IMR-90 (cell line): ENCODE data around the gene TUBA3D. TPM values are rescaled to one million over a fixed set of nuclear protein-coding genes. Genes with fewer than 3 reads are reported as not detected.
"Not testable (repeated sequence)": the region's sequence is repeated elsewhere in the genome, so short reads cannot be mapped to it uniquely, and the experiment has no call there.

Experiments used
- ATAC-seq: fragments of 200-7000 bp; cut with Tn5 transposase; 2 replicates; pipeline ENCODE4 v1.9.1; 2020; ENCODE audit warnings: low read depth, mild to moderate bottlenecking, moderate library complexity
- BruUV-seq: library from RNA; stranded (reverse); fragments of 400-500 nt; replicated peaks from 2 replicates; lab custom pipeline; 2021; lab: Mats Ljungman, UMichigan
- CTCF ChIA-PET: fragments of 300-600 bp; formaldehyde crosslinking; extraction: SDS; loops from one replicate; lab custom pipeline; 2021; ENCODE audit warnings: antibody characterized with exemption; lab: Yijun Ruan, JAX
- POLR2A ChIA-PET: fragments of 300-600 bp; sonication (Branson Sonifier 250); formaldehyde crosslinking; loops from one replicate; lab custom pipeline; 2022; ENCODE audit warnings: antibody characterized with exemption; ENCODE audit not compliant: unreplicated experiment; lab: Charles Lee
- DNase-seq: peaks from one replicate; pipeline ENCODE4 v3.0.0; 2013
- H2AFZ ChIP-seq: replicated peaks from 2 replicates; pipeline ENCODE3; 2013; ENCODE audit warnings: low read length, mild to moderate bottlenecking; ENCODE audit not compliant: poor library complexity
- H2AK5ac ChIP-seq: 2 replicates; pipeline ENCODE4 v1.6.1; 2013; ENCODE audit warnings: low read depth, low read length, inconsistent platforms
- H2AK9ac ChIP-seq: replicated peaks from 2 replicates; pipeline ENCODE3; 2013; ENCODE audit warnings: mild to moderate bottlenecking, low read depth, low read length, moderate library complexity; ENCODE audit not compliant: poor library complexity
- H2BK120ac ChIP-seq: 2 replicates; pipeline ENCODE4 v1.6.1; 2013; ENCODE audit warnings: low read depth, low read length, inconsistent platforms
- H2BK15ac ChIP-seq: 3 replicates; pipeline ENCODE4 v1.6.1; 2013; ENCODE audit warnings: low read depth, low read length, inconsistent platforms
- H2BK20ac ChIP-seq: 2 replicates; pipeline ENCODE4 v1.6.1; 2013; ENCODE audit warnings: low read depth, mild to moderate bottlenecking, inconsistent platforms, low read length, moderate library complexity
- H2BK5ac ChIP-seq: 2 replicates; pipeline ENCODE4 v1.6.1; 2013; ENCODE audit warnings: mild to moderate bottlenecking, low read depth, low read length, inconsistent platforms; ENCODE audit not compliant: poor library complexity, severe bottlenecking
- H3K14ac ChIP-seq: replicated peaks from 2 replicates; pipeline ENCODE4 v1.6.1; 2013; ENCODE audit warnings: low read depth, low read length, inconsistent platforms
- H3K18ac ChIP-seq: 2 replicates; pipeline ENCODE4 v1.6.1; 2013; ENCODE audit warnings: low read depth, low read length, control low read depth
- H3K23ac ChIP-seq: 2 replicates; pipeline ENCODE4 v1.6.1; 2013; ENCODE audit warnings: low read depth, low read length, inconsistent platforms
- H3K27ac ChIP-seq: 2 replicates; pipeline ENCODE4 v1.5.1; 2013; ENCODE audit warnings: mild to moderate bottlenecking, control low read depth, low read length; ENCODE audit not compliant: insufficient read depth
- H3K27me3 ChIP-seq: 2 replicates; pipeline ENCODE4 v1.6.1; 2013; ENCODE audit warnings: low read length; ENCODE audit not compliant: control insufficient read depth, insufficient read depth
- H3K36me3 ChIP-seq: 2 replicates; pipeline ENCODE4 v1.6.1; 2013; ENCODE audit warnings: low read length, mixed read lengths; ENCODE audit not compliant: control insufficient read depth, insufficient read depth
- H3K4ac ChIP-seq: 2 replicates; pipeline ENCODE4 v1.6.1; 2013; ENCODE audit warnings: low read depth, low read length, inconsistent platforms
- H3K4me1 ChIP-seq: 2 replicates; pipeline ENCODE4 v1.6.1; 2013; ENCODE audit warnings: low read length, mixed read lengths; ENCODE audit not compliant: control insufficient read depth, insufficient read depth
- H3K4me2 ChIP-seq: 2 replicates; pipeline ENCODE4 v1.6.1; 2013; ENCODE audit warnings: low read depth, mild to moderate bottlenecking, control low read depth, low read length, moderate library complexity
- H3K4me3 ChIP-seq: 2 replicates; pipeline ENCODE4 v1.5.1; 2013; ENCODE audit warnings: low read depth, mild to moderate bottlenecking, control low read depth, low read length, moderate library complexity; ENCODE audit not compliant: insufficient read depth
- H3K56ac ChIP-seq: 2 replicates; pipeline ENCODE4 v1.6.1; 2013; ENCODE audit warnings: low read length, inconsistent platforms; ENCODE audit not compliant: insufficient read depth; ENCODE audit errors: extremely low read depth
- H3K79me1 ChIP-seq, 2 experiments: 2 replicates each; pipeline ENCODE4 v1.6.1; 2013; ENCODE audit warnings: low read length in 2 of 2, inconsistent platforms in 1 of 2, low read depth in 1 of 2
- H3K9ac ChIP-seq: 2 replicates; pipeline ENCODE4 v1.6.1; 2013; ENCODE audit warnings: low read depth, low read length, control low read depth
- H3K9me1 ChIP-seq: 2 replicates; pipeline ENCODE4 v1.6.1; 2013; ENCODE audit warnings: low read length, inconsistent platforms; ENCODE audit not compliant: insufficient read depth
- H3K9me3 ChIP-seq: 2 replicates; pipeline ENCODE4 v1.6.1; 2013; ENCODE audit warnings: low read length; ENCODE audit not compliant: control insufficient read depth, insufficient read depth
- H4K20me1 ChIP-seq: 2 replicates; pipeline ENCODE4 v1.6.1; 2013; ENCODE audit warnings: low read length, inconsistent platforms; ENCODE audit not compliant: insufficient read depth
- H4K5ac ChIP-seq: 2 replicates; pipeline ENCODE4 v1.6.1; 2013; ENCODE audit warnings: mild to moderate bottlenecking, low read depth, low read length, control low read depth
- H4K8ac ChIP-seq, 2 experiments: 2 replicates each; pipeline ENCODE4 v1.6.1; 2013; ENCODE audit warnings: low read depth in 2 of 2, low read length in 2 of 2, control low read depth in 1 of 2, inconsistent platforms in 1 of 2
- H4K91ac ChIP-seq: 2 replicates; pipeline ENCODE4 v1.6.1; 2013; ENCODE audit warnings: low read depth, low read length, inconsistent platforms; ENCODE audit not compliant: insufficient read depth
- WGBS, 2 experiments: methylation state at CpG; one replicate each; pipeline versions ENCODE4 v1.1.5 to v1.1.7; 2013; ENCODE audit warnings: missing lambda C conversion rate in 2 of 2; ENCODE audit not compliant: insufficient read length in 1 of 2; ENCODE audit errors: extremely low coverage in 2 of 2; 5-methylcytosine and 5-hydroxymethylcytosine counted together
- dilution Hi-C: fragments of 300-500 bp; cut with HindIII; formaldehyde crosslinking; loops from one replicate; pipeline ENCODE4 v1.14.3; 2018; ENCODE audit warnings: low sequenced_read_pairs; ENCODE audit not compliant: unreplicated experiment
- in situ Hi-C: fragments of 300-500 bp; cut with MboI; formaldehyde crosslinking; loops from 3 replicates; pipeline ENCODE4 v1.14.3; 2019; ENCODE audit warnings: low sequenced_read_pairs, inconsistent platforms, mixed read lengths
- intact Hi-C: fragments of 100-400 bp; cut with micrococcal nuclease; formaldehyde crosslinking; loops from 2 replicates; pipeline ENCODE4 v1.10.0; 2022
- polyA plus RNA-seq, 3 experiments: library from polyadenylated mRNA; depleted of rRNA; stranded (reverse); fragments of >200 nt; gene quantifications; 2 replicates each; pipeline ENCODE4 v1.2.3, GENCODE V29; 2012; ENCODE audit warnings: low replicate concordance in 1 of 3
- total RNA-seq: library from RNA; depleted of rRNA; stranded (reverse); fragments of >200 nt; gene quantifications from 2 replicates; pipeline ENCODE4 v1.2.3, GENCODE V29; 2012

Gene TUBA3D
- total and polyA plus RNA-seq, 2 of the 4 experiments (the other 2 are of a cell fraction), result not detected

GRCh38 chr2:131482506-131483155, 6.7 kb downstream of the TUBA3D start:
- WGBS, 2 experiments, result 80% methylated on average over 1 of the region's 19 CpGs; no CpG with 5 or more reads in 1 of the 2 experiments
- DNase-seq, H3K4me2 ChIP-seq, H3K9ac ChIP-seq, H2BK5ac ChIP-seq, POLR2A ChIA-PET, H3K4ac ChIP-seq, H3K27ac ChIP-seq, H2BK120ac ChIP-seq, H2AFZ ChIP-seq, H3K79me1 ChIP-seq, BruUV-seq, in situ Hi-C loops, H3K9me3 ChIP-seq, H2BK15ac ChIP-seq, H3K56ac ChIP-seq, CTCF ChIA-PET, H3K23ac ChIP-seq, H2BK20ac ChIP-seq, H2AK5ac ChIP-seq, H3K27me3 ChIP-seq, H4K20me1 ChIP-seq, H3K18ac ChIP-seq, H3K14ac ChIP-seq, intact Hi-C loops, dilution Hi-C loops, H3K4me3 ChIP-seq, H3K36me3 ChIP-seq, H4K5ac ChIP-seq, H3K4me1 ChIP-seq, H2AK9ac ChIP-seq, H4K91ac ChIP-seq, H4K8ac ChIP-seq, ATAC-seq, H3K9me1 ChIP-seq: not testable (repeated sequence)

GRCh38 chr2:131483981-131484820, 8.3 kb downstream of the TUBA3D start:
- H2BK20ac ChIP-seq, H3K9me3 ChIP-seq, H4K20me1 ChIP-seq, H3K79me1 ChIP-seq, CTCF ChIA-PET, H3K27me3 ChIP-seq, H3K9ac ChIP-seq, H2AK5ac ChIP-seq, ATAC-seq, in situ Hi-C loops, DNase-seq, H3K27ac ChIP-seq, H2AK9ac ChIP-seq, dilution Hi-C loops, H3K9me1 ChIP-seq, H3K14ac ChIP-seq, H2BK5ac ChIP-seq, BruUV-seq, H3K4ac ChIP-seq, H3K4me2 ChIP-seq, intact Hi-C loops, H3K4me1 ChIP-seq, H4K8ac ChIP-seq, H3K23ac ChIP-seq, H2AFZ ChIP-seq, H3K36me3 ChIP-seq, H2BK120ac ChIP-seq, POLR2A ChIA-PET, H4K5ac ChIP-seq, H3K56ac ChIP-seq, H4K91ac ChIP-seq, H3K18ac ChIP-seq, H3K4me3 ChIP-seq, H2BK15ac ChIP-seq: not testable (repeated sequence)
- 92% methylated on average over 6 of the region's 24 CpGs; no CpG with 5 or more reads in 1 of the 2 experiments for WGBS, 2 experiments
